ENCODE measurements around the gene ARFIP1. TPM values are rescaled to one million over a fixed set of nuclear protein-coding genes. Genes with fewer than 3 reads are reported as not detected.

The ARFIP1 gene
- total RNA-seq, 1 experiment from 2014 or later, result 27.0 TPM

DNA sequence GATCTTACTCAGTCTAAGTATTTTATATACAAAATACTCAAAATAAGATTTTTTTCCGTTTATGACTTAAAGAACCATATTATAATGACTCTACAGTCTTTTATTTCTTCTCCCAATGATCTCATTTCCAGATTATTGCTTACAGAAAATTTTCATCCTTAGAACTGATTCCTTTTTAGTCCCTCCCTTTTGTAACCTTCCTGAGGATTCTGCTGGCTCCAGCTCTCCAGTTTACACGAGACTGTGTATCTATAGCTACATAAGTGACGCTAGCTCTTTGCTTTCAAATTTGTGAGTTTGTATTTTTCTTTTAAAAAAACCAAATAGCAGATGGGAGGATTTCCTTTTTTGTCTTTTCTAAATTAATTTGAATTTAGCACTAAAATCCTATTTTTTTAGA is 180.3 kb downstream of the ARFIP1 start:
- DNase-seq (ENCODE audit: low spot score), result no peak

DNA sequence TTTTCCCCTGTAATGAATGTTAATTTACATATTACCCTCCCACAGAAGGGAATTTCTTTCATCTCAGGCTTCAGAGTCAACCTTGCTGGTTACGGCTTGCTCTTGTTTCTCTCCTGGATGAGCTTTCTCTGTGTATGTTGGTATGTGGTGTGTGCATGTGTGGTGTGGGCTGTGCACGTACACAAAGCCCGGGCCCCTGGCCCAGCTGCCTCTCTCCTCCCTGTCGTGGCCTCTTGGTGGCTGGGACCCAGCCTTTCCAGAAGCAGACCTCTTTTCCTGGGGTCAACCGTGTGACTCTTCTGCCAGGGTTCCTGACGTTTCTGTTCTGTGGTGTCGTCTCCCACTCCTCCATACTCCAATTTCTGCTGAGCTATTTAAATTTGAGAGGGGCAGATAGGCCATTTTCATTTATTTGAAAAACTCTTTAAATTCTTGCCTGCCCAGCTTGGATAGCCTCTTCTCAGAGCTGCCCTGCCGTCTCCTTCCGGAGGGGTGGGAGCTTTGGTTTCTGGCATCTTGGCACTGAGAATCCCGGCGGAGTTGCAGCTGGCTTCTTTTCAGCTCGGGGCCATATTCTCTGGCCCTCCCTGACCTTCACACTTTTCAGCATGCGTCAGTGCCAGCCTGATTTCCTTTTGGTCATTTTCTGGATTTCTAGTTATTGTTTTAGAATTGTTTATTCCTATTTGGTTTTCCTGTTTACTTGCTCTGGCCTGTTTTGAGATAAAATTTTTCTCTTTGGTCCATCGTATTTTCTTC is 181.4 kb downstream of the ARFIP1 start:
- DNase-seq (ENCODE audit: low spot score), result no peak

DNA sequence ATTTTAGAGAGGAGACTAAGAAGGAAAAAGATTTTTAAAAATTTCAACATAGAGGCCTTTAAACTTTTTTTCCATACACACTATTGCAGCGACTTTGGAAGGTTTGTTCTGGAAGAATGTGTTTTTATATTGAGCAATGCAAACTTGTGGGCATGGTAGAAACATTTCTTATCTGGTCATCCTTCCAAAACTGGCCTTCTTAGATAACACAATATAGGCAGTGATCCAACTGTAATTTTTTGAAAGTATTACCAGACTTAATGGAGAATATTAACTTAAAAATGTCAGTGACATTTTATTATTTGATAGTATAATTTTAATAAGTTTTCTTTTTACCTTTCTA is 182.0 kb downstream of the ARFIP1 start:
- no peak for DNase-seq (ENCODE audit: low spot score)

Other genes with a start within 250 kb of the ARFIP1 start
- 20.4 and 26.4 TPM in 2 replicates for gene FBXW7, start 243.9 kb upstream of the ARFIP1 start, total RNA-seq (2014; rRNA removed; shearing (Covaris generic))
- 0.05 and 0.56 TPM in 2 replicates for gene TMEM154, start 100.0 kb upstream of the ARFIP1 start, total RNA-seq (2014; rRNA removed; shearing (Covaris generic))
- gene TIGD4, start 224 bp upstream of the ARFIP1 start, total RNA-seq (2014; rRNA removed; shearing (Covaris generic)), result 0.23 and 0.34 TPM in 2 replicates
- 2.8 and 3.0 TPM in 2 replicates for gene FHDC1, start 156.4 kb downstream of the ARFIP1 start, total RNA-seq (2014; rRNA removed; shearing (Covaris generic))